Activated CD8-positive, alpha-beta memory T cell treated with anti-CD3 and anti-CD28 coated beads for 36 hours (primary cell): Measurements from ENCODE around the gene ASCC3. TPM values are rescaled to one million over a fixed set of nuclear protein-coding genes. Genes with fewer than 3 reads are reported as not detected.

Experiments used
- CTCF ChIA-PET: fragments of 350-600 bp; sonication (Branson Sonifier 250); formaldehyde crosslinking; loops from one replicate; lab custom pipeline; 2021; ENCODE audit warnings: antibody characterized with exemption; lab: Charles Lee
- POLR2A ChIA-PET: fragments of 350-600 bp; sonication (Branson Sonifier 250); formaldehyde crosslinking; loops from one replicate; lab custom pipeline; 2021; ENCODE audit warnings: antibody characterized with exemption; lab: Charles Lee
- total RNA-seq, 2 experiments: library from RNA; stranded (reverse); gene quantifications; one replicate each; pipeline ENCODE4 v1.2.3, GENCODE V29; 2021

The ASCC3 gene
- total RNA-seq, 2 experiments from 2014 or later, result 56.9 to 57.4 TPM

GRCh38 chr6:100464162-100464851, 416.8 kb downstream of the ASCC3 start:
- ChIA-PET POLR2A (interaction anchor here (0.6 kb wide), 1 partner anchor 9 kb away, joined by 3 read pairs; no protein-coding TSS in a partner anchor), CTCF (no interaction called here)

GRCh38 chr6:100463630-100464161, 417.4 kb downstream of the ASCC3 start:
- ChIA-PET POLR2A (interaction anchor here (0.6 kb wide), 1 partner anchor 10 kb away, joined by 3 read pairs; no protein-coding TSS in a partner anchor), CTCF (no interaction called here)

GRCh38 chr6:100462706-100463629, 418.2 kb downstream of the ASCC3 start:
- ChIA-PET CTCF (no interaction called here), POLR2A (no interaction called here)

GRCh38 chr6:100461917-100462705, 419.0 kb downstream of the ASCC3 start:
- POLR2A ChIA-PET, result no interaction called here
- CTCF ChIA-PET, result interaction anchor here (0.7 kb wide), 1 partner anchor 849 kb away, joined by 4 read pairs; no protein-coding TSS in a partner anchor

- CTCF ChIA-PET, result interaction anchor here (0.7 kb wide), 1 partner anchor 848 kb away, joined by 4 read pairs; no protein-coding TSS in a partner anchor
- POLR2A ChIA-PET, result no interaction called here
Observed at GRCh38 chr6:100461278-100461916, 419.7 kb downstream of the ASCC3 start.

- ChIA-PET CTCF (interaction anchor here (0.6 to 1.3 kb wide), 2 partner anchors 11 to 332 kb away, joined by 3 to 4 read pairs; no protein-coding TSS in a partner anchor), POLR2A (no interaction called here)
Observed at GRCh38 chr6:100460650-100461204, 420.4 kb downstream of the ASCC3 start.

DNA sequence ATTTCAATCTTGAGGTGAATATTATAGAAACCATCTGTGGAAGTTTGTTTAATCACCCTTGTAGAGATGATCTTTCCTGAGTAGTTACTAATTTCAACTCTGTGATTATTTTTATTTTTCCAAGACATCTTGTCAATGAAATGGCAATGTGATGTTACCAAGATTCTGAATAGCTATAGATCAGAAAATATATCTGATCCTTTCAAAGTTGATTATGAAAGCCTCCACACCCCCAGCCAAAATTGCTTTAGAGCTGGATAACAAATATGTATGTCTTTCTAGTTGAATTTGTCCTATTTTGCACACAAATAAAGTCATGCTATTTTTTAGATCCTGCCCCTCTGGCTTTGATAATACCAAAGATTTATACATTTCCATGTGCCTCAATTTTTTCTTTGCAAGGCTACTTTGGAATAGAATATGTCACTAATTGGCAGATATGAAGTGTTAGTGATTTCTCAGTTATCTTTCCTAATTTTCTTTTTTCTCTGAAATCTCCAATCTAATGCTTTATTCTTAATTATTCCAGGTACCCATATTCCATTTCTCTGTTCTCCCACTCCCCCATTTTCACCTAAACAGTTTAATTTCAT, 421.4 kb downstream of the ASCC3 start:
- ChIA-PET CTCF (interaction anchor here (1.3 kb wide), 1 partner anchor 10 kb away, joined by 4 read pairs; no protein-coding TSS in a partner anchor), POLR2A (interaction anchor here (0.6 kb wide), 1 partner anchor 139 kb away, joined by 5 read pairs; no protein-coding TSS in a partner anchor)

DNA sequence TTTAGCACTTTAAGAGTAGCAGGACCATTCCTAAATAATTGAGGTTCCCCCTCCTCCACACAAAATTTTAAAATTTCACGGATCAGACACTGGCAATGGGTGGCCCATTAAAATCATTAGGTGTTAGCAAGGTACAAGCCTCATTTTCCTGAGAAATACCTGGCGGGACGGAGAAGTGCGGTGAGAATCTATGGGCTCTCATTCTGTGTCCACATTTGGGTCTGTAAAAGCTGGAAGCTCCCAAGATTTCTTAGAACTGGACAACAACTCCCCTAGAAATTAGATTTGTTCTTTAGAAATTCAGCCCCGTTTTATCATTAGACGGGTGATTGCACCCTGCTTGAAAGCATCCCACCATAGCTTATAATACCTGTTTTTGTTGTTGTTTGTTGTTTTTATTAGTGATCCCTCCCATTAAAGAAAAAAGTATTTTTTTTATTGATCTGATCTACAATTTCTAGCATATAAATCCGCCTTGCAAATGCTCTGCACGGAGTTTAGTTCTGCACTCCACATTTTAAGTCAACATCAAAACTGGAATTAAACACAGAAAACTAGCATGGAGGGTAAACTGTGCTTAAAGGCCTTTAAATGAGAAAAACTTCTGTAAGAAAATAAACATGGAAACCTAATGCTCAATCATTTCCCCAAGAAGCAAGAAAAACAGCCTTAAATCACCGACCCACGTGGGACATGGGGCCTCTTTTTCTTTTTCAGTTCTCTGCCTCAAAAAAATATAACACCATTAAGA, 422.1 kb downstream of the ASCC3 start:
- ChIA-PET POLR2A (no interaction called here), CTCF (no interaction called here)
